Rectal smooth muscle tissue (tissue), 1 donor: ENCODE measurements around the gene MAT1A.
"Not testable (repeated sequence)": the region's sequence is repeated elsewhere in the genome, so short reads cannot be mapped to it uniquely, and the experiment has no call there.

Experiments used
- H3K27ac ChIP-seq: one replicate; pipeline ENCODE4 v1.7.0; 2013; ENCODE audit warnings: low read depth, low read length, inconsistent platforms
- H3K27me3 ChIP-seq: one replicate; pipeline ENCODE4 v1.7.0; 2013; ENCODE audit warnings: low read length; ENCODE audit not compliant: control insufficient read depth, insufficient read depth
- H3K36me3 ChIP-seq: one replicate; pipeline ENCODE4 v1.7.0; 2013; ENCODE audit warnings: low read length; ENCODE audit not compliant: control insufficient read depth, insufficient read depth
- H3K4me1 ChIP-seq: one replicate; pipeline ENCODE4 v1.7.0; 2013; ENCODE audit warnings: low read length; ENCODE audit not compliant: control insufficient read depth, insufficient read depth
- H3K4me3 ChIP-seq: one replicate; pipeline ENCODE4 v1.7.0; 2013; ENCODE audit warnings: low read length
- H3K9ac ChIP-seq: one replicate; pipeline ENCODE4 v1.7.0; 2013; ENCODE audit warnings: low read length

Gene MAT1A

GRCh38 chr10:80253963-80254271 lies 35.5 kb downstream of the MAT1A start:
- H3K9ac ChIP-seq, H3K36me3 ChIP-seq, H3K27me3 ChIP-seq, H3K27ac ChIP-seq, H3K4me1 ChIP-seq, H3K4me3 ChIP-seq: not testable (repeated sequence)

DNA sequence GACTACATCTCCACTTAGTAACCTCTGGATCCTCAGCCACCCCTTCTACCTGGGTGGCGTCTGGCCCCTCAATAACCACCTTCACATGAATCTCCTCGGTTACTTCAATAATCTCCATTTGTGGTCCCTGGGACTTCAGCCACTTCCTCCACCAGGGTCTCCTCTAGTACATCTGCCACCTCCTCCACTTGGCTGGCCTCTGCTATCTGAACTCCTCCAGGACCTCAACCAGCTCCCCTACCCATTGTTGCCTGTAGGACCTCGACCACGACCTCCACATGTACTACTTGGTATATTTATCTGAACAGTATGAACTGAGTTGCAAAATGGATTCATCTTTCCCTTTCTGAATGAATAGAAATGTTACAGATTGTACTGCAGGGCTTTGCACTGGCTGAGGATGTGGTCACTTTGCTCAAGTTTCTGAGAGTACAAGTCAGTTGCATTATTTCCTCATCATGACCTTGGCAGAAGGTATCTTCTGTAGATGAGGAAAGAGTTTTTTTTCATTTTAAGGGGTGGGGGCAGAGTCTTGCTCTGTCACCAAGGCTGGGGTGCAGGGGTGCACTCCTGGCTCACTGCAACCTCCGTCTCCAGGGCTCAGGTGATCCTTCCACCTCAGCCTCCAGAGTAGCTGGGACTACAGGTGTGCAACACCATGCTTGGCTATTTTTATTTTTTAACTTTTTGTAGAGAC lies 36.0 kb downstream of the MAT1A start:
- Histone ChIP-seq H3K4me1 (no peaks in the 10 kb centered on the region), H3K9ac (no peak overlapping the region), H3K4me3 (no peak overlapping the region), H3K27me3 (no peaks in the 10 kb centered on the region), H3K36me3 (no peaks in the 10 kb centered on the region), H3K27ac (no peak overlapping the region)

DNA sequence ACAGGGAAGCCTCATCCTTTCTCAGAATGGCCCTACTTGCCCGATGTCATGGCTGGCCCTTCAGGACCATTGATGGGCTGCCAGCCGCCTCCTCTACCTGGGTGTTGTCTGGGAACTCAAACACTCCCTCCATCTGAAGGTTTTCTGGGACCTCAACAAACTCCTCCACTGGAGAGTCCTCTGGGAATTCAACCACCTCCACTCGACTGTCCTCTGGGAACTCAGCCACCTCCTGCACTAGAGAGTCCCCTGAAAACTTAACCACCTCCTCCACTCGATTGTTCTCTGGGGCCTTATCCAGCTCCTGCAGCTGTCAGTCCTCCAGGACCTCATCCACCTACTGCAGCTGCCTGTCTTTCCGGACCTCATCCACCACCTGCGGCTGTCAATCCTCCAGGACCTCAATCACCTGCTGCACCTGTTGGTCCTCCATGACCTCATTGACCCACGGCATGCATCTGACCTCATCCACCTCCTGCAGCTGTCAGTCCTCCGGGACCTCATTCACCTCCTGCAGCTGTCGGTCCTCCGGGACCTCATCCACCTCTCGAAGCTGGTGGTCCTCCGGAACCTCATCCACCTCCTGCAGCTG lies 37.1 kb downstream of the MAT1A start:
- H3K4me1 ChIP-seq, result no peaks in the 10 kb centered on the region
- H3K9ac ChIP-seq, result no peak overlapping the region
- H3K36me3 ChIP-seq, result no peaks in the 10 kb centered on the region
- H3K27ac ChIP-seq, result no peak overlapping the region
- no peak overlapping the region for H3K4me3 ChIP-seq
- no peaks in the 10 kb centered on the region for H3K27me3 ChIP-seq

DNA sequence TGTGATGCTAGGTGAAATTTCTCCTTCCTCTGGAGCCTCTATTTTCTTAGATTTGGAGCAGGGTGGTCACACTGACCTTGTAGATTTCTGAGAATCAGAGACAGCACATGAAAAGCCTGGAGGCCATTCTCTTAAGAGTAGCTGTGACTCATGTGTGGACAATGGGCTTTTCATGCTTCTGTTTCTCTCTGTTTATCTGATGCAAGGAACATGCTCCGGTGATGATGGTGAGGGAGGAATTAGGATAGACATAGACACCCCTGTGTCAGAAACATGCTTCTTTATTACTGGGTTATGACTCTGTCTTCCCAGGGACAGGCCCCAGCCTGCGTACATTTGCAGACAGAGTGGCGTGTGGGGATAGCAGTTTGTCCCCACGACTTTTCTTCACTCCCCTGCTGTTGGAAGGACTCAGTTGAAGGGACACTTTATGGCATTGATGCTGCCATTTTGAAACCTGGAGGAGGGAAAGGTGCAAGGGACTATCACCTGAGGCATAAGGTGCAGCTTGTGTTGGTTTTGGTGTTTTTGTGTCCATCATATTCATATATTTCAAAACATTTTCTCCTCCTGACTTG lies 37.7 kb downstream of the MAT1A start:
- not testable (repeated sequence) for H3K36me3 ChIP-seq, H3K9ac ChIP-seq, H3K4me3 ChIP-seq, H3K4me1 ChIP-seq, H3K27ac ChIP-seq, H3K27me3 ChIP-seq

DNA sequence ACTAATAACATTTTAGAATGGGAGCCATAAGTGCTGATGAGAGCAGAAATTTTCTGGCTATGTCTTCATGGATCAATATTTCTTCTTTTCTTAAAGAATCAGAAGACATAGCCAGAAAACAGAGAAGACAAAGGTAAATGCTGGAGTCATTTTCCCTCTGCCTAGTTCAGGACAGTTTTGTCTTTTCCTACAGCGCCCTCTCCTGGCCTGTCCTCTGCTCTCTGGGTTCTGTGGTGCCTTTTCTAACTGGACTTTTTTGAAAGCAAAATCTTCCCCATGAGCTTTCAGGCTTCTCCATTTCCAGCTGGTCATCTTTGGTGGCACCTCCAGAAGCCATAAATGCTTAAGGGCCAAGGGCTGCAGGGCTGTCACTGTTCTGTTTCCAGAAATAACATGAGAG lies 39.1 kb downstream of the MAT1A start:
- H3K36me3 ChIP-seq, H3K27me3 ChIP-seq, H3K27ac ChIP-seq, H3K4me3 ChIP-seq, H3K4me1 ChIP-seq, H3K9ac ChIP-seq: not testable (repeated sequence)

DNA sequence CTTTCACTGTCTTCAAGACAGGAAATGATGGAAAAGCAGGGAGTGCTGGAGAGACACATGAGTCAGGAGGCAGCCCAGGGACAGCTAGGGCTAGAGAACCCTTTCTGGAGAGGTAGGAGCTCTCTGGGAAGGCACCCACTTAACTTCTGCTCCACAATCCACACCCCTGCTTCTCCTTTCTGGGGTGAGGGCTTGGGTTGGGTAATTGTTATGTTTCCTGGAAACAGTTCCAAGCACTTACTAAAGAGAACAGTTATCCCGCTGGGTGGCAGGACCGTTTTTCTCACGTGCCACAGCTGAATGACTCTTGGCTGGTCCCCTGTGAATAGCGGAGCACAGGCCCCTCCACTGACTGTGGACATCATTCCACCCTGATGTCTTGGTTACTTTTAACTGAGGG lies 39.6 kb downstream of the MAT1A start:
- H3K9ac ChIP-seq, H3K27ac ChIP-seq, H3K36me3 ChIP-seq, H3K27me3 ChIP-seq, H3K4me1 ChIP-seq, H3K4me3 ChIP-seq: not testable (repeated sequence)

DNA sequence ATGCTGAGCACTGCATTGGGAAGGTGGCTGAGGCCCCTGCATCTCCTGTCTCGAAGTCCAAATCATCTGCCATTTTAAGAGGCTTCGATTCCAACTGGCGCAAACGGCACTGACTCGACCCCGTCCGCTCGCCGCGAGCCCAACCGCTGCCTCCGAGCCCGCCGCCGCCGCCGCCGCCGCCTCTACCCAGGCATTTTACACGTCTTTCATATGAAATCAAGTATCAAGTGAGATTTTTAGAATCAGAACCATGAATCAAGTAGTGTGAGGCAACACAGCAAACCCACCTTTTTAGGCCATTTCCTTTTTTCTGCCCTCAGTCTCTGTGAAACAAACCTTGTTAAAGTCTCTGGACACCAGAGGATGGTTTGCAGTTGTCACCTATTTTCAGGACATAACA lies 41.8 kb downstream of the MAT1A start:
- H3K4me3 ChIP-seq, H3K36me3 ChIP-seq, H3K4me1 ChIP-seq, H3K27ac ChIP-seq, H3K27me3 ChIP-seq, H3K9ac ChIP-seq: not testable (repeated sequence)

- not testable (repeated sequence) for H3K36me3 ChIP-seq, H3K9ac ChIP-seq, H3K27ac ChIP-seq, H3K4me3 ChIP-seq, H3K4me1 ChIP-seq, H3K27me3 ChIP-seq
Measured at GRCh38 chr10:80244371-80244770, 45.1 kb downstream of the MAT1A start.

- not testable (repeated sequence) for H3K4me1 ChIP-seq, H3K27me3 ChIP-seq, H3K4me3 ChIP-seq, H3K36me3 ChIP-seq, H3K27ac ChIP-seq, H3K9ac ChIP-seq
Measured at GRCh38 chr10:80242341-80242740, 47.1 kb downstream of the MAT1A start.

GRCh38 chr10:80236457-80236856 lies 53.0 kb downstream of the MAT1A start:
- not testable (repeated sequence) for H3K9ac ChIP-seq, H3K27ac ChIP-seq, H3K4me3 ChIP-seq, H3K4me1 ChIP-seq, H3K27me3 ChIP-seq, H3K36me3 ChIP-seq

- not testable (repeated sequence) for H3K4me1 ChIP-seq, H3K36me3 ChIP-seq, H3K4me3 ChIP-seq, H3K27me3 ChIP-seq, H3K27ac ChIP-seq, H3K9ac ChIP-seq
Measured at GRCh38 chr10:80234331-80235235, 54.9 kb downstream of the MAT1A start.

GRCh38 chr10:80233871-80234270 lies 55.6 kb downstream of the MAT1A start:
- not testable (repeated sequence) for H3K27ac ChIP-seq

More at GRCh38 chr10:80233871-80234270, 55.6 kb downstream of the MAT1A start:
- H3K4me1 ChIP-seq, H3K9ac ChIP-seq, H3K4me3 ChIP-seq, H3K36me3 ChIP-seq, H3K27me3 ChIP-seq: not testable (repeated sequence)
